GM12865 (cell line): ENCODE measurements around the gene NACC2.

Experiments used
- DNase-seq: peaks from one replicate; pipeline ENCODE4 v3.0.0; 2010; ENCODE audit warnings: low read depth
- H3K4me3 ChIP-seq: 2 replicates; pipeline ENCODE4 v1.5.1; 2011; ENCODE audit warnings: mild to moderate bottlenecking, low read depth, low read length, control low read depth
- CTCF ChIP-seq: IDR thresholded peaks from 2 replicates; pipeline ENCODE4 v1.5.1; 2011; ENCODE audit warnings: low read length, control low read depth, low read depth, inconsistent platforms; ENCODE audit not compliant: insufficient read depth; ENCODE audit errors: missing control alignments

The NACC2 gene

GRCh38 chr9:136081826-136082495 lies 13.1 kb downstream of the NACC2 start:
- no peak overlapping the region for H3K4me3 ChIP-seq
- no peak for TF ChIP-seq CTCF
- DNase-seq: no peak

- TF ChIP-seq CTCF: no peak
- H3K4me3 ChIP-seq: no peak overlapping the region
- no peak for DNase-seq
These were observed 13.8 kb downstream of the NACC2 start for GRCh38 chr9:136081113-136081825.

GRCh38 chr9:136080716-136081112 lies 14.4 kb downstream of the NACC2 start:
- no peak overlapping the region for H3K4me3 ChIP-seq
- no peak for DNase-seq
- TF ChIP-seq CTCF: no peak

GRCh38 chr9:136079916-136080246 lies 15.2 kb downstream of the NACC2 start:
- H3K4me3 ChIP-seq: no peak overlapping the region
- no peak for DNase-seq
- TF ChIP-seq CTCF: no peak

GRCh38 chr9:136079211-136079915 lies 15.7 kb downstream of the NACC2 start:
- no peak for TF ChIP-seq CTCF
- H3K4me3 ChIP-seq: no peak overlapping the region
- DNase-seq: no peak

- TF ChIP-seq CTCF: no peak
- H3K4me3 ChIP-seq: no peak overlapping the region
- DNase-seq: no peak
These were observed 16.5 kb downstream of the NACC2 start for GRCh38 chr9:136078498-136079011.
